Measurements from ENCODE around the gene ZNF23.

Gene ZNF23

DNA sequence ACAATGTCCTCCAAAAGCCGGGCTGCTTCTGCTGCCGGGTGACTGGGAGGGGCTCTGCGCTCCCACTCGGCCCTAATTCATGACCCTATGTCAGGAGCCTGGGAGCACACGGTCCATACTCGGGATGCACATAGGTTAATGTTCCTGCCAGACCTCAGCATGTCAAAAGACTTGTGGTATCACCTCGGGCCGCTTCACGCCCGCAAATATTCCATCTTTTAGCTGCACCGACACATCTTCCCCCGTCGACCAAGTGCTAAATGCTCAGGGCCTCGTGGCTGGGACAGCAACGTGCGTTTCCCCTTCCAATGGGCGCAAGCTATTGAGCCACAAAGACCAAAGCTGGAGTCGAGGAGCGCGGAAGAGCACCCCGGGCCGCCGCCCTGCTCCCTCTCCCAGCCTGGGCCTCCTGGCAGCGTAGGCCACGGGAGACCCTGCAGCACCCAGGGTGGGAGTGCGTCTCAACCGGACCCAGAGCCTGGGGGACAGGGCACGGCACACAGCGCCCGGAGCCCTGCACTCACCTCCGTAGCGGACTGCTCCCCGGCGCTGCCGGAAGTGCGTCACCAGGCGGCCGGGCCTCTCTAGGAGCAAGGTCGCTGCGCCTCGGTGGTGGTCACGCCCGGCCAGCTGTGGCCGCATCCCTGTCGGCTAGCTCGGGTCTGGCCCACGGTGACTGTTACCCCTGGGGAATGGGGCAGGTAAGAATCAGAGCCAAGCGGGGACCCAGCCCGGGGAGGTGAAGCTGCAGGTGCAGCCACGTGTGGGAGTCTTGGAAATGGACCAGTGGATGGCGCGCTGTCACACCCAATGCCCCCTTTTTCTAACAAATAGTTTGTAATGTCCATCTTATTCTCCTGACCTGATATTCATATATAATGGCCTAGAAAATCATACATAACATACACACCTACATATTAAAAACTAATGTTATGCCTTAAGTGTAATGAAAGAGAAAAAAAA lies at the start of gene ZNF23:
TSS of gene ZNF23 (minus strand) at position 562 of the 963 bp plus-strand sequence. CDS start 5,451 bp downstream, outside the sequence.
- TF ChIP-seq GATA2 (IDR thresholded peaks at IDR 0.05; ENCODE audit: low read depth, low read length) (no peak), GATA3 (IDR thresholded peaks at IDR 0.05; ENCODE audit: low read depth, low read length) (no peak)

DNA sequence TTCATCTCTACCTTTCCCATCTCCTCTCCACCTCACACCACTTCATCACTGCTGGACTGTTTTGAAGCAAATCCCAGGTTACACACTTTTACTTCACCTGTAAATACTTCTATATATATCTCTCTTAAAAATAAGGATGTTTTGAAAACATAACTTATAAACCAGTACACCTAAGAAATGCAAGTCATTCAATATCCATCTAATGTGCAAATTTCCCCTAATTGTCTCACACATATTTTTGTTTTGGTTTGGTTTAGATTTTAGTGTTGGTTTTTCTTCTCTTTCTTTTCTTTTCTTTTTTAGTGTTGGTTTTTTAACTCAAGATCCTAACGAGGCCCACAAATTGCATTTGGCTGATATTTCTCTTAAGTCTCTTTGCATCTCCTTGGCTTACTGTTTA lies 45.0 kb upstream of the ZNF23 start:
- TF ChIP-seq GATA2 (IDR thresholded peaks at IDR 0.05; ENCODE audit: low read depth, low read length) (no peak), GATA3 (IDR thresholded peaks at IDR 0.05; ENCODE audit: low read depth, low read length) (no peak)

DNA sequence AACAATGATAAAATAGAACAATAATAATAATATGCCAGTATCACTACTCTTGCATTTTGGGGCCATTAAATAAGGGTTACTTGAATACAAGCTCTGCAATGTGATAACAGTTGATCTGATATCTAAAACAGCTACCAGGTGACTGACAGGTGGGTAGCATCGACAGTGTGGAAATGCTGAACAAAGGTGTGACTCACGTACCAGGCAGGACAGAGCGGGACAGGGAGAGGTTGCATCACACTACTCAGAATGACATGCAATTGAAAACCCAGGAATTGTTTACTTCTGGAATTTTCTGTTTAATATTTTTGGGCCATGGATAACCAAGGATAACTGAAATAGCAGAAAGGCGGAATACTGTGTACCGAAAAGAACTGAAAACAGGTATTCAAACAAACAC lies 42.9 kb upstream of the ZNF23 start:
- TF ChIP-seq GATA2 (IDR thresholded peaks at IDR 0.05; ENCODE audit: low read depth, low read length), result no peak
- TF ChIP-seq GATA3 (IDR thresholded peaks at IDR 0.05; ENCODE audit: low read depth, low read length), result no peak

DNA sequence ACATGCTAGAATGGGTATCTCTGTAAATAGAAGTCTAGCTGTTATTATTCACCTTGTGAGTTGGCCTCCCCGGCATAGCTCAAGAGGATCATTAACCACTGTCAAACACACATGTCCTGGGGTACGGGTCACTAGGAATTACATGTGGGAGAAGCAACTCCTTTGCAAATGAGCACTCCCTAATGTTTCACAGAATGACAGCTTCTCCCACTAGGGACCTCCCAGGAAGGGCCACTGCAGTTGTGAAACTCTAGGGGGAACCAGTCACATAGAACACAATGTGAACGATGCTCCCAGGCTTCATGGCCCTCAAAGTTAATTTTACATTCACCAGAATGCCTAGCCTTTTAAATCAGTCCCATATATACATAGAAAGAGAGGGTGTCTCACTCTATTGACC lies 39.5 kb upstream of the ZNF23 start:
- TF ChIP-seq GATA2 (IDR thresholded peaks at IDR 0.05; ENCODE audit: low read depth, low read length), result no peak
- no peak for TF ChIP-seq GATA3 (IDR thresholded peaks at IDR 0.05; ENCODE audit: low read depth, low read length)

DNA sequence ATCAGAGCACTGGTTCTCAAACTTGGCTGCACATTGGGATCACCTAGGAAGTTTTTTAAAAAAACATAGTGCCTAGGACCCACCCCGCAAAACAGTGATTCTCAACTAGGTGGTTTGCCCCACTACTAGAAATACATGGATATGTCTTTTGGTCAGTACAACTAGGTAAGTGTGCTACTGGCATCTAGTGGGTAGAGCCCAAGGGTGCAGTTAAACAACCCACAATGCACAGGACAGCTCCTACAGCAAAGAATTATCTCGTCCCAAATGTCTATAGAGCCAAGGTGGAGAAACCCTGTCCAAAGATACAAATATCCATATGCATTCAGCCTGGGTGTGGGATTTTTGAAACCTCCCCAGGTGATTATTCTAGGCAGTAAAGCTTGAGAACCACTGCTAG lies 38.9 kb upstream of the ZNF23 start:
- no peak for TF ChIP-seq GATA2 (IDR thresholded peaks at IDR 0.05; ENCODE audit: low read depth, low read length)
- TF ChIP-seq GATA3 (IDR thresholded peaks at IDR 0.05; ENCODE audit: low read depth, low read length), result no peak

DNA sequence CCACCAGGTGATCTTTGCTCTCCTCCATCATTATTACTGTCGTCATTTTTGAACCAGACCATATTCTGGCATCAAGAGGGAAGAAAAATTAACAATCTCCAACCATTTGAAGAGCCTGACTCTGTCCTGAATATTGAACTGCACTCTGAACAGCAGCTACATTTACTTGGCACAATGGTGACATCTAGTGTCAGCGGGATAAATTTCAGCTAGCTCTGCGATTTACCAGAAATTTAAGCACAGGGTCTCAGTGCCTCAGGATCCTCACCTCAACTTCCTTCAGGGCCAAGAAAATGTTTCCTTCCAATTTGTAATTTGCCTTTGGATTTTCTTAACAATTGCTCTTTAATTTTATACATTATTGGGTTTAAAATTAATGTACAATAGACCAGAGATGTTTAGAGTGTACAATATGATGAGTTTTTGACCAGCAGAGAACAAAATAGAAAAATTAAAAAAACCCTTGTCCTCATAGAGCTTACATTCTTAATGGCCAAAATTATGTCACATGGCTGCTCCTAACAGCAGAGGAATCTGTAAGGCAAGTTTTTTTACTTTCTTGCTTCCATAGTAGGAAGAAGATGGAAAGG lies 37.8 kb upstream of the ZNF23 start:
- TF ChIP-seq GATA2 (IDR thresholded peaks at IDR 0.05; ENCODE audit: low read depth, low read length), result no peak
- no peak for TF ChIP-seq GATA3 (IDR thresholded peaks at IDR 0.05; ENCODE audit: low read depth, low read length)

DNA sequence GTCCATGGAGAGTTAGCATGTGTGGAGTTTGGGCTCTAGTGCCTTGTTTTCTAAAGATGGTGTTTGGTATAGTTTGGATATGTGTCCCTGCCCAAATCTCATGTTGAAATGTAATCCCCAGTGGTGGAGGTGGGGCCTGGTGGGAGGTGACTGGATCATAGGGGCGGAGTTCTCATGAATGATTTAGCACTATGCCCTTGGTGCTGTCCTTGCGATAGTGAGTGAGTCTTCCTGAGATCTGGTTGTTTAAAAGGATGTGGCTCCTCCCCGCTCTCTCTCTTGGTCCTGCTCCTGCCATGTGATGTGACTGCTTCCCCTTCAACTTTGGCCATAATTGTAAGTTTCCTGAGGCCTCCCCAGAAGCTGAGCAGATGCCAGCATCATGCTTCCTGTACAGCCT lies 36.0 kb upstream of the ZNF23 start:
- TF ChIP-seq GATA3 (IDR thresholded peaks at IDR 0.05; ENCODE audit: low read depth, low read length), result no peak
- TF ChIP-seq GATA2 (IDR thresholded peaks at IDR 0.05; ENCODE audit: low read depth, low read length), result no peak

DNA sequence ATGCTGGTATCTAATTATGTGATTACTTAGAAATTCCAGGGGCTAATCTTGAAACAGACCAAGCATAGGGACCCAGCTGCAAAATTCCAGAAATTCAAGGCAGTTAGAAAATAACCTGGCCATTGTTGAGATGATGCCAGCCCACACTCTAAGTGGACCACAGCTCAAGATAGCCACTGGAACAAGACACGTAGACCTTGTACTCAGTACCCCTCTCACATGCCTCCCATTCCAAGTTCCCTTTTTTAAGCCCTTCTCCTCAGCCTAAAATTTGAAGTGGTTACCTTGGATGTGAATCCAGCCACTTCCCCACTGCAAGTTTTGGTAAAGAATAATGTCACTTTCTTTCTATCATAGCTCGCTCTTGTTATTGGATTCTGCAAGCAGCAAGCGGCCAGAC lies 31.2 kb upstream of the ZNF23 start:
- TF ChIP-seq GATA3 (IDR thresholded peaks at IDR 0.05; ENCODE audit: low read depth, low read length) (no peak), GATA2 (IDR thresholded peaks at IDR 0.05; ENCODE audit: low read depth, low read length) (no peak)

DNA sequence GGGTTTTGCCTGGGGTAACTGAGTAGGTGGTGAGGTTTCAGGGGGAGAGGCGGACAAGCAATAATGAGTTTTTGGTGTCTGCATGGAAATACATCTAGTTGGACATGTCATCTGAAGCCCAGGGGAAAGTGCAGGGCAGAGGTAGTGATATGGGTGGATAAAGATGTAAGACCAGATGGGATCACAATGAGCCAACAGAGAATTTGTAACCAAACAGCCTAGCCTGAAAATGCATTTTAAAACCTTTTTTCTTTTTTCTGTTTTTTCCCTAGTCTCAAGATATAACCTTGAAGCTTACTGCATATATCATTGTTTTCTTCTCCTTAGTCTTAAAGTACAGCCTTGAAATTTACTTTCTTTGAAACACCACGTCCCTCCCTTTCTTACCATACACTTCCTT lies 30.7 kb upstream of the ZNF23 start:
- TF ChIP-seq GATA3 (IDR thresholded peaks at IDR 0.05; ENCODE audit: low read depth, low read length) (no peak), GATA2 (IDR thresholded peaks at IDR 0.05; ENCODE audit: low read depth, low read length) (no peak)

DNA sequence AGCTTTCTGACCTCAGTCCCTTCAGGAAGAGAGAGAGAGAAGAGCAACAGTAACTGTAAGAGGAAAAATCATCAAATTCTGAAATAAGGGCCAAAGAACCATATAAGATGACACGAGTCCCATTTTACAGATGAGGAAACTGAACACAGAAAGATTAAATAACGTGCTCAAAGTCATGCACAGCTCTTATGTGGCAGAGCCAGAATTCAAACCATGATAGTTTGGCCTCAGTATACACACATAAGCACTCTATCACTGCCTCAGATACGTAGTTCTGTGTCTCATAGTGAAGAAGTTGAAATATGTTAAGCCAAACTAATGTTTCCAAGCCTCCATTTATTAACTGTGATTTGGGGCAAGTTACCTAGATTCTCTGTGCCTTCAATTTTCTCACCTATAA lies 29.0 kb upstream of the ZNF23 start:
- no peak for TF ChIP-seq GATA3 (IDR thresholded peaks at IDR 0.05; ENCODE audit: low read depth, low read length)
- no peak for TF ChIP-seq GATA2 (IDR thresholded peaks at IDR 0.05; ENCODE audit: low read depth, low read length)

DNA sequence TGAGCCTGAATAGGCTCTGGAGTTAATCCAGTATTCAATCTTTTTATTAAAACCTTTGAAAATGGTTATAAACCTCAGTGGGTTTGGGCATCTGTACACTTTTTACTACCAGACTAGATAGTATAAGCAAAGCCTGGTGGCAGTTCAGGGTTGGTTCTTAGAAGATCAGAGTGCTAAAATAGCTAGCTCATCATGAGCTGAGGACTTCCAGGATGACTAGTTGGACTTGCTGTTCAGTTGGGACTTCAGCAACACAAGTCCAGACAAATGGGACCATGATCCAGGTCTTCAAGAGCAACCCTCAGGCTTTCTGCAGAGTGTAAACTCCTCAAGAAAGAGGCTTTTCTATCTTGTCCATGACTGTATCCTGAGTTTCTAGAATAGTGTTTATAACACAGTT lies 28.3 kb upstream of the ZNF23 start:
- TF ChIP-seq GATA3 (IDR thresholded peaks at IDR 0.05; ENCODE audit: low read depth, low read length), result no peak
- TF ChIP-seq GATA2 (IDR thresholded peaks at IDR 0.05; ENCODE audit: low read depth, low read length), result no peak

DNA sequence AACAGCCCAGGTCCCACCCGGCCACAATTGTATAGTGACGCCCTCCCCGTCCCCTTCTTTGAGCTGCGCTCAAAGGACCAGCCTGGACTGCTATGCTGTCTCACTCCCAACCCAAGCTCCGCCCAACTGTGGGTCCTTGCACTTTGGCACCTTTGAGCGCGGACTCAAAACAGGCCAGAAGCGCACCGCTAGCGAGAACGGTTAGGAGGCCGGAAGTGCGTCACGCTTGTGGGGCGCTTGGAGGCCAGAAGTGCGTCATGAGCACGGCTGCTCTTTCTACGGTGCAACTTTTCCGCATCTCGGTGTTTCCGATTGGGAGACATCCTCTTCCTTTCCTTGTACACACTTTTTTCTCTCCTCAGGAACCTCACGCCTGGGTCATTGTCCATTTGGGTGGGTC lies 27.1 kb upstream of the ZNF23 start, which contains the start of gene ZNF19:
TSS of gene ZNF19 (minus strand) at position 203 of the 400 bp plus-strand sequence. CDS start 7,210 bp downstream, outside the sequence.
- no peak for TF ChIP-seq GATA3 (IDR thresholded peaks at IDR 0.05; ENCODE audit: low read depth, low read length)

DNA sequence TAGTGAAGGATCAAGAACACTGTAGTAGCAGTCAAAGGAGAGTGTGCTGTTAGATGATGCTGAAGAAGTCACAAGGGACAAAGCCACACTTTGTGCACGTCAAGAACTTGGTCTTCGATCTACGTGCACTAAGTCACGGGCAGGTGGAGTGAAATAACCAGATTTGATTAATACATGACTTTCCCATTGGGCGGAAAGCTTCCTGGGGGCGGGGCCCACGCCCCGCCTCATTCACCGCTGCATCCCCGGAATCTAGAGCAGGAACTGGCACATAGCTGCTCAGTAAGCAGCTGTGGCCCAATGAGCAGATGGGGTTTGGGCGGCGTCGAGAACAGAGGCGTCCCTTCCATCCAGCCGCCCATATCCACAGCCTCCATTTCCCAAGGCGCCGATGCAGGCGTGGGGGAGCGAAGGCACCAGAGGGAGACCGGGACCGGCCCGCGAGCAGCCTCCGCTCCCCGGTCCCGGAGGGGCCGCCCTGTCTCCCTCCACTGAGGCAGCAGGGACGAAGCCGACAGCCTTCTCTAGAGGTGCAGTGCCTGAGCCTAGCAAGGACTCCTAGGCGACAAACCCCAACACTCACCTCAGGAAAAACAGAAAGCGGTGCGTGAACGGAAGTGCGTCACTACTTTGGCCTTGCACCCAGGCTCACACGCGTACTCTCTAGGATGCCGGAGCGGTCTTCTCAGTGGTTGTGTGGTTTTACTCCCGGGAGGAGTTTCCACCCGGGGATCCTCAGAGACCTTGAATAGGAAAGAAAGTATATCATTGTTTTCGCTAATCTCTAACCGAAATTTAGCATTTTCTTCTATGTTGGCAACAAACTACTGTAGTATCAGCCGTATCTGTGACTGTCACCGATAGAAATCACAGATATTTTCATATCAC lies 22.2 kb upstream of the ZNF23 start:
- TF ChIP-seq GATA2 (IDR thresholded peaks at IDR 0.05; ENCODE audit: low read depth, low read length) (no peak), GATA3 (IDR thresholded peaks at IDR 0.05; ENCODE audit: low read depth, low read length) (no peak)

DNA sequence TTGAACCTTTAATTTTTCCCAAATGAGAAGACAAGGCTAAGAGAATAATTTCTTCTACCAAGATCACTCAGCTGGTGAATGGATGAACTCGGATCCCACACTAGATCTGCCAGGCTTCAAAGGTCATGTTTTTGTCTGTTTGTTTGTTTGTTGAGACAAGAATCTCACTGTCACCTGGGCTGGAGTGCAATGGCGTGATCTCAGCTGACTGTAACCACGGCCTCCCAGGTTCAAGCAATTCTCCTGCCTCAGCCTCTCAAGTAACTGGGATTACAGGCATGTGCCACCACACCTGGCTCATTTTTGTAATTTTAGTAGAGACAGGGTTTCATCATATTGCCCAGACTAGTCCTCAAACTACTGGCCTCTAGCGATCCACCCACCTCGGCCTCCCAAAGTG lies 20.5 kb upstream of the ZNF23 start:
- TF ChIP-seq GATA2 (IDR thresholded peaks at IDR 0.05; ENCODE audit: low read depth, low read length) (no peak), GATA3 (IDR thresholded peaks at IDR 0.05; ENCODE audit: low read depth, low read length) (no peak)

All from SH-SY5Y (cell line).